Upper lobe of left lung (tissue), 6 donors: ENCODE measurements around the gene AKAP8L. TPM values are rescaled to one million over a fixed set of nuclear protein-coding genes. Genes with fewer than 3 reads are reported as not detected.
A peak's percentile ranks its signal among the peaks of the same experiment; 100 is the strongest.

Experiments
- ATAC-seq, 2 donors: fragments of 200-7000 bp; cut with Tn5 transposase; one replicate each; pipeline ENCODE4 v1.9.1; 2022; ENCODE audit warnings: mild to moderate bottlenecking in 2 of 2, moderate library complexity in 2 of 2; ENCODE audit not compliant: low FRiP score in 2 of 2
- DNase-seq, 2 donors: peaks; one replicate each; pipeline ENCODE4 v3.0.0-alpha.2; 2019 to 2020
- H3K27ac ChIP-seq, 4 donors: fragments of 200-600 bp; sonication (generic); one replicate each; pipeline ENCODE4 v1.5.1; 2016 to 2019
- H3K27me3 ChIP-seq, 4 donors: fragments of 200-600 bp; sonication (generic); one replicate each; pipeline ENCODE4 v1.5.1; 2017 to 2019
- H3K36me3 ChIP-seq, 4 donors: fragments of 200-600 bp; sonication (generic); one replicate each; pipeline ENCODE4 v1.5.1; 2016 to 2019
- H3K4me1 ChIP-seq, 4 donors: fragments of 200-600 bp; sonication (generic); one replicate each; pipeline ENCODE4 v1.5.1; 2018 to 2019
- H3K4me3 ChIP-seq, 4 donors: fragments of 200-600 bp; sonication (generic); one replicate each; pipeline ENCODE4 v1.5.1; 2017 to 2019; ENCODE audit warnings: mild to moderate bottlenecking in 2 of 4, moderate library complexity in 1 of 4
- H3K9me3 ChIP-seq, 4 donors: fragments of 200-600 bp; sonication (generic); one replicate each; pipeline ENCODE4 v1.5.1; 2018 to 2019
- EP300 ChIP-seq, 4 donors: sonication (generic); formaldehyde crosslinking; IDR thresholded peaks; one replicate each; pipeline ENCODE4 v1.5.1; 2017; ENCODE audit warnings: antibody characterized with exemption in 4 of 4, control low read depth in 2 of 4
- POLR2A ChIP-seq, 4 donors: fragments of 450-650 bp; IDR thresholded peaks; one replicate each; pipeline ENCODE4 v1.5.1; 2016 to 2017; ENCODE audit warnings: antibody characterized with exemption in 4 of 4, mild to moderate bottlenecking in 2 of 4
- POLR2AphosphoS5 ChIP-seq, 2 donors: sonication (generic); formaldehyde crosslinking; IDR thresholded peaks; one replicate each; pipeline ENCODE4 v1.5.1; 2017; ENCODE audit warnings: antibody characterized with exemption in 2 of 2
- WGBS, 2 donors: methylation state at CpG; one replicate each; pipeline ENCODE4 v1.1.5; 2017 to 2018; 5-methylcytosine and 5-hydroxymethylcytosine counted together
- total RNA-seq, 6 donors: library from RNA; depleted of rRNA in 4 of 6; stranded (reverse); fragments of >200 nt in 4 of 6; gene quantifications; one replicate each; pipeline versions ENCODE4 v1.1.0 to v1.2.1, GENCODE V29; 2016 to 2021
- TF ChIP-seq, protein P1 (sequence below), 6 experiments: fragments of 450-650 bp in 4 of 6; fragments of 200-600 bp in 2 of 6; sonication (generic) in 2 of 6; IDR thresholded peaks; one replicate each; pipeline ENCODE4 v1.5.1; 2016 to 2019; ENCODE audit warnings: antibody characterized with exemption in 6 of 6
- donor health status: DM: no; HTN: no; CAD: no; lungs with moderate emphysema.
- donor health status: DM: no; HTN: yes; CAD: no; lungs with severe emphysema.

Gene AKAP8L
- total RNA-seq, 6 donors from 2014 or later: 79.8 to 476 (median 91.2) TPM

- Histone ChIP-seq H3K4me3 (no peak overlapping the region), H3K9me3 (no peaks in the 10 kb centered on the region), H3K27ac (peak overlapping the region; percentile 20 to 53 (median 44)), H3K27me3 (no peaks in the 10 kb centered on the region), H3K4me1 (peaks cover 35 to 39% (median 37%) of the 10 kb centered on the region in 4 donors), H3K36me3 (peaks cover 22 to 52% (median 45%) of the 10 kb centered on the region in 4 donors)
- DNase-seq (no peak), ATAC-seq (no peak)
- 40 to 88% methylated on average over 1 to 15 of the region's 21 CpGs for WGBS, 2 donors
- TF ChIP-seq POLR2A (IDR thresholded peaks at IDR 0.05) (no peak), EP300 (IDR thresholded peaks at IDR 0.05) (no peak), POLR2AphosphoS5 (IDR thresholded peaks at IDR 0.05) (no peak)
- TF ChIP-seq, protein P1, sequence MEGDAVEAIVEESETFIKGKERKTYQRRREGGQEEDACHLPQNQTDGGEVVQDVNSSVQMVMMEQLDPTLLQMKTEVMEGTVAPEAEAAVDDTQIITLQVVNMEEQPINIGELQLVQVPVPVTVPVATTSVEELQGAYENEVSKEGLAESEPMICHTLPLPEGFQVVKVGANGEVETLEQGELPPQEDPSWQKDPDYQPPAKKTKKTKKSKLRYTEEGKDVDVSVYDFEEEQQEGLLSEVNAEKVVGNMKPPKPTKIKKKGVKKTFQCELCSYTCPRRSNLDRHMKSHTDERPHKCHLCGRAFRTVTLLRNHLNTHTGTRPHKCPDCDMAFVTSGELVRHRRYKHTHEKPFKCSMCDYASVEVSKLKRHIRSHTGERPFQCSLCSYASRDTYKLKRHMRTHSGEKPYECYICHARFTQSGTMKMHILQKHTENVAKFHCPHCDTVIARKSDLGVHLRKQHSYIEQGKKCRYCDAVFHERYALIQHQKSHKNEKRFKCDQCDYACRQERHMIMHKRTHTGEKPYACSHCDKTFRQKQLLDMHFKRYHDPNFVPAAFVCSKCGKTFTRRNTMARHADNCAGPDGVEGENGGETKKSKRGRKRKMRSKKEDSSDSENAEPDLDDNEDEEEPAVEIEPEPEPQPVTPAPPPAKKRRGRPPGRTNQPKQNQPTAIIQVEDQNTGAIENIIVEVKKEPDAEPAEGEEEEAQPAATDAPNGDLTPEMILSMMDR (IDR thresholded peaks at IDR 0.05): no peak
Observed at GRCh38 chr19:15374105-15374651, 44.6 kb downstream of the AKAP8L start.

- Histone ChIP-seq H3K27me3 (no peaks in the 10 kb centered on the region), H3K27ac (no peak overlapping the region), H3K4me3 (no peak overlapping the region), H3K4me1 (peaks cover 35 to 39% (median 37%) of the 10 kb centered on the region in 4 donors), H3K36me3 (peaks cover 27 to 57% (median 51%) of the 10 kb centered on the region in 4 donors), H3K9me3 (no peaks in the 10 kb centered on the region)
- DNase-seq: peak in 1 of 2 donors; percentile 81
- WGBS, 2 donors: 90 to 91% methylated on average over 13 to 22 of the region's 22 CpGs
- no peak for ATAC-seq
- TF ChIP-seq POLR2A (IDR thresholded peaks at IDR 0.05): no peak
- TF ChIP-seq POLR2AphosphoS5 (IDR thresholded peaks at IDR 0.05): no peak
- TF ChIP-seq, protein P1 (IDR thresholded peaks at IDR 0.05): no peak
- TF ChIP-seq EP300 (IDR thresholded peaks at IDR 0.05): no peak
Observed at GRCh38 chr19:15373644-15374043, 45.1 kb downstream of the AKAP8L start.

GRCh38 chr19:15372891-15373301, 45.9 kb downstream of the AKAP8L start:
- 94 to 97% methylated on average over 22 to 28 of the region's 30 CpGs for WGBS, 2 donors
- H3K4me1 ChIP-seq: peaks cover 32 to 35% (median 35%) of the 10 kb centered on the region in 4 donors
- no peak overlapping the region for H3K27ac ChIP-seq
- no peaks in the 10 kb centered on the region for H3K27me3 ChIP-seq
- H3K9me3 ChIP-seq: no peaks in the 10 kb centered on the region
- peak in 1 of 2 donors; percentile 78 for DNase-seq
- no peak for ATAC-seq
- H3K4me3 ChIP-seq: no peak overlapping the region
- H3K36me3 ChIP-seq: peaks cover 34 to 65% (median 58%) of the 10 kb centered on the region in 4 donors
- TF ChIP-seq POLR2AphosphoS5 (IDR thresholded peaks at IDR 0.05) (no peak), POLR2A (IDR thresholded peaks at IDR 0.05) (no peak), EP300 (IDR thresholded peaks at IDR 0.05) (no peak)
- TF ChIP-seq, protein P1 (IDR thresholded peaks at IDR 0.05): no peak

GRCh38 chr19:15372470-15372869, 46.3 kb downstream of the AKAP8L start:
- peaks cover 28 to 31% (median 30%) of the 10 kb centered on the region in 4 donors for H3K4me1 ChIP-seq
- H3K27me3 ChIP-seq: no peaks in the 10 kb centered on the region
- peaks cover 38 to 69% (median 62%) of the 10 kb centered on the region in 4 donors for H3K36me3 ChIP-seq
- DNase-seq: no peak
- H3K27ac ChIP-seq: no peak overlapping the region
- H3K4me3 ChIP-seq: no peak overlapping the region
- WGBS, 2 donors: 93 to 94% methylated on average over 14 of the region's 14 CpGs
- no peaks in the 10 kb centered on the region for H3K9me3 ChIP-seq
- TF ChIP-seq EP300 (IDR thresholded peaks at IDR 0.05) (no peak), POLR2AphosphoS5 (IDR thresholded peaks at IDR 0.05) (no peak), POLR2A (IDR thresholded peaks at IDR 0.05) (no peak)
- TF ChIP-seq, protein P1 (IDR thresholded peaks at IDR 0.05): no peak
- no peak for ATAC-seq
